SK-N-SH (cell line): ENCODE data around the gene CSNK2A2. TPM values are rescaled to one million over a fixed set of nuclear protein-coding genes. Genes with fewer than 3 reads are reported as not detected.

Source experiments
- CTCF ChIA-PET: fragments of 300-600, 350-600 bp; formaldehyde crosslinking; extraction: SDS; loops from one replicate; lab custom pipeline; 2021; lab: Yijun Ruan, JAX
- POLR2A ChIA-PET: fragments of 350-600 bp; sonication (Branson Sonifier 250); formaldehyde crosslinking; extraction: SDS; loops from one replicate; lab custom pipeline; 2020; ENCODE audit warnings: antibody characterized with exemption, inconsistent platforms; lab: Yijun Ruan, JAX
- DNase-seq: peaks from one replicate; pipeline ENCODE4 v3.0.0; 2012
- H2AFZ ChIP-seq: fragments of 200-600 bp; sonication (generic); 2 replicates; pipeline ENCODE4 v1.8.1; 2016; ENCODE audit warnings: antibody characterized with exemption, mild to moderate bottlenecking, low read depth
- H3F3A ChIP-seq: fragments of 200-600 bp; sonication (generic); replicated peaks from 2 replicates; pipeline ENCODE3; 2016; ENCODE audit warnings: antibody characterized with exemption, mild to moderate bottlenecking; ENCODE audit not compliant: insufficient read depth
- H3K27ac ChIP-seq, 2 experiments: fragments of 200-500 bp in 1 of 2; fragments of 200-600 bp in 1 of 2; sonication (Bioruptor generic) in 1 of 2; sonication (generic), shearing (Covaris generic) in 1 of 2; 2 replicates each; pipeline versions ENCODE4 v1.5.1 to v1.6.1; 2014 to 2016; ENCODE audit warnings: low read depth in 2 of 2, inconsistent platforms in 1 of 2, low read length in 1 of 2, mild to moderate bottlenecking in 1 of 2, mixed read lengths in 1 of 2
- H3K27me3 ChIP-seq: fragments of 200-600 bp; sonication (generic), shearing (Covaris generic); 2 replicates; pipeline ENCODE4 v1.6.1; 2016; ENCODE audit warnings: mixed run types; ENCODE audit not compliant: insufficient read depth
- H3K36me3 ChIP-seq, 2 experiments: fragments of 200-500 bp in 1 of 2; fragments of 200-600 bp in 1 of 2; sonication (Bioruptor generic) in 1 of 2; sonication (generic) in 1 of 2; replicated peaks in 1 of 2; 2 replicates each; pipeline versions ENCODE3 to v1.5.1; 2014 to 2016; ENCODE audit warnings: low read length in 1 of 2, mild to moderate bottlenecking in 1 of 2; ENCODE audit not compliant: insufficient read depth in 2 of 2, control insufficient read depth in 1 of 2
- H3K4me1 ChIP-seq, 2 experiments: fragments of 200-500 bp in 1 of 2; fragments of 200-600 bp in 1 of 2; sonication (Bioruptor generic) in 1 of 2; sonication (generic), shearing (Covaris generic) in 1 of 2; 2 replicates each; pipeline versions ENCODE4 v1.5.1 to v1.6.1; 2014 to 2016; ENCODE audit warnings: low read depth in 1 of 2, low read length in 1 of 2, mixed run types in 1 of 2; ENCODE audit not compliant: insufficient read depth in 2 of 2, control insufficient read depth in 1 of 2
- H3K4me2 ChIP-seq: fragments of 200-600 bp; sonication (generic), shearing (Covaris generic); 2 replicates; pipeline ENCODE4 v1.6.1; 2017; ENCODE audit warnings: mixed run types
- H3K4me3 ChIP-seq, 2 experiments: fragments of 200-500 bp in 1 of 2; fragments of 200-600 bp in 1 of 2; sonication (Bioruptor generic) in 1 of 2; sonication (generic), shearing (Covaris generic) in 1 of 2; 2 replicates each; pipeline versions ENCODE4 v1.5.1 to v1.8.1; 2014 to 2016; ENCODE audit warnings: low read depth in 2 of 2, inconsistent platforms in 1 of 2, low read length in 1 of 2, mild to moderate bottlenecking in 1 of 2, mixed read lengths in 1 of 2, moderate library complexity in 1 of 2
- H3K79me2 ChIP-seq: fragments of 200-600 bp; sonication (generic); 2 replicates; pipeline ENCODE4 v1.8.1; 2017; ENCODE audit warnings: mild to moderate bottlenecking; ENCODE audit not compliant: insufficient read depth
- H3K9ac ChIP-seq: fragments of 200-600 bp; sonication (generic); 2 replicates; pipeline ENCODE4 v1.6.1; 2017; ENCODE audit warnings: mixed run types
- H3K9me2 ChIP-seq: fragments of 200-600 bp; sonication (generic); 2 replicates; pipeline ENCODE4 v1.6.1; 2017; ENCODE audit warnings: mixed run types
- H3K9me3 ChIP-seq: fragments of 200-600 bp; sonication (generic); 2 replicates; pipeline ENCODE4 v1.6.1; 2017; ENCODE audit warnings: mixed run types, mild to moderate bottlenecking, moderate library complexity
- H4K20me1 ChIP-seq: fragments of 200-600 bp; sonication (generic); 2 replicates; pipeline ENCODE4 v1.6.1; 2017; ENCODE audit warnings: mild to moderate bottlenecking, mixed run types; ENCODE audit not compliant: insufficient read depth
- CHD2 ChIP-seq: fragments of 150-350 bp; IDR thresholded peaks from 2 replicates; pipeline ENCODE4 v1.6.1; 2018; ENCODE audit warnings: low read length; ENCODE audit not compliant: partially characterized antibody
- EP300 ChIP-seq, 2 experiments: IDR thresholded peaks; 2 replicates each; pipeline versions ENCODE4 v1.4.0 to v1.6.1; 2012; ENCODE audit warnings: borderline replicate concordance in 1 of 2, low read depth in 1 of 2, low read length in 1 of 2
- EZH2phosphoT487 ChIP-seq: fragments of 200-600 bp; sonication (generic); IDR thresholded peaks from 2 replicates; pipeline ENCODE4 v1.6.1; 2017; ENCODE audit warnings: low read depth, mixed run types, mild to moderate bottlenecking, antibody characterized with exemption, moderate library complexity, borderline replicate concordance
- FOSL2 ChIP-seq: IDR thresholded peaks from 2 replicates; pipeline ENCODE4 v1.4.0; 2012; ENCODE audit warnings: low read depth, mild to moderate bottlenecking, moderate library complexity, borderline replicate concordance
- FOXJ3 ChIP-seq: sonication (generic); formaldehyde crosslinking; IDR thresholded peaks from 2 replicates; pipeline ENCODE4 v1.5.1; 2020; ENCODE audit warnings: mild to moderate bottlenecking, missing genetic modification reagents
- GABPA ChIP-seq: IDR thresholded peaks from 2 replicates; pipeline ENCODE4 v1.4.0; 2012; ENCODE audit warnings: low read depth, mild to moderate bottlenecking
- GATA2 ChIP-seq: sonication (generic); formaldehyde crosslinking; IDR thresholded peaks from 2 replicates; pipeline ENCODE4 v1.5.0; 2020; ENCODE audit warnings: mild to moderate bottlenecking, missing genetic modification reagents
- JUND ChIP-seq: IDR thresholded peaks from 2 replicates; pipeline ENCODE4 v1.4.0; 2012
- MAX ChIP-seq: IDR thresholded peaks from 2 replicates; pipeline ENCODE4 v1.4.0; 2012; ENCODE audit warnings: low read depth
- MXI1 ChIP-seq: IDR thresholded peaks from 2 replicates; pipeline ENCODE4 v1.6.1; 2012; ENCODE audit warnings: mild to moderate bottlenecking, low read depth, low read length, improper control_type of control experiment
- NFIC ChIP-seq: IDR thresholded peaks from 2 replicates; pipeline ENCODE4 v1.4.0; 2012; ENCODE audit warnings: borderline replicate concordance
- NRF1 ChIP-seq: IDR thresholded peaks from 2 replicates; pipeline ENCODE4 v1.6.1; 2012; ENCODE audit warnings: low read depth, mild to moderate bottlenecking, low read length
- POLR2AphosphoS5 ChIP-seq: IDR thresholded peaks from 2 replicates; pipeline ENCODE4 v1.6.1; 2012; ENCODE audit warnings: low read depth, low read length
- RAD21 ChIP-seq: IDR thresholded peaks from 2 replicates; pipeline ENCODE4 v1.6.1; 2012; ENCODE audit warnings: mild to moderate bottlenecking, low read length
- RCOR1 ChIP-seq: fragments of 150-350 bp; IDR thresholded peaks from 2 replicates; pipeline ENCODE4 v1.6.1; 2017; ENCODE audit warnings: antibody characterized with exemption, low read length
- RXRA ChIP-seq: IDR thresholded peaks from 2 replicates; pipeline ENCODE4 v1.4.0; 2012; ENCODE audit warnings: low read depth, mild to moderate bottlenecking, borderline replicate concordance
- SMC3 ChIP-seq: IDR thresholded peaks from 2 replicates; pipeline ENCODE4 v1.6.1; 2012; ENCODE audit warnings: low read depth, low read length, improper control_type of control experiment
- TCF12 ChIP-seq: IDR thresholded peaks from 2 replicates; pipeline ENCODE4 v1.4.0; 2012
- USF2 ChIP-seq: fragments of 150-350 bp; IDR thresholded peaks from 2 replicates; pipeline ENCODE4 v1.6.1; 2017; ENCODE audit warnings: antibody characterized with exemption, low read length, low read depth, borderline replicate concordance
- ZBTB33 ChIP-seq: IDR thresholded peaks from 2 replicates; pipeline ENCODE4 v1.4.0; 2012; ENCODE audit warnings: low read depth, borderline replicate concordance
- WGBS: methylation state at CpG from one replicate; pipeline ENCODE4 v1.1.6; 2017; ENCODE audit warnings: low lambda C conversion rate; 5-methylcytosine and 5-hydroxymethylcytosine counted together
- polyA plus RNA-seq, 3 experiments: library from polyadenylated mRNA; depleted of rRNA; stranded (reverse); fragments of >200 nt; gene quantifications; 2 replicates each; pipeline ENCODE4 v1.2.3, GENCODE V29; 2012
- TF ChIP-seq, protein P1 (sequence below): IDR thresholded peaks from 2 replicates; pipeline ENCODE4 v1.4.0; 2012; ENCODE audit warnings: low read depth, borderline replicate concordance

The CSNK2A2 gene
- polyA plus RNA-seq, 1 of the 3 experiments (the other 2 are of a cell fraction): 25.8 TPM

DNA sequence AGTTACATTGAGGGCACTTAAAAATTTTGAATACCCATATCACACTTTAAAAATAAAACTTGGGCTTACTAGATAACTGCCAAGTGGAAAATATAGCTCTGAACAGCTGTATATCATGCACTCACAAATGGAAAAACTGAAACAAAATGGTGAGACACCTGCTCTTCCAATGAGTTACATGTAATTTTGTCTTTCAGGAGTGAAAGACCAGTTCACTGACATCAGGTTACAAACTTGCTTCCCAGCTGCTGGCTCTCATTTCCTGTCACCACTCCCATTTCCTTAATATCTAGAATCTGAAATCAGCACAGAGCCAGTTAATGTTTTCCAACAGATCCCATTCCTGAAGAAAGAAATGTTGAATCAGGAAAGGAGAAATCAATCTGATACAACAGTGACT is 10.8 kb downstream of the CSNK2A2 start:
- peaks cover 9% of the 10 kb centered on the region; the same call in 1 of the 2 replicates for H4K20me1 ChIP-seq
- H3K36me3 ChIP-seq: peaks cover 65 to 89% of the 10 kb centered on the region in 2 experiments
- TF ChIP-seq TCF12: no peak
- no peak for TF ChIP-seq GABPA
- no peak for TF ChIP-seq EZH2phosphoT487
- no peak for TF ChIP-seq RAD21
- no peak for TF ChIP-seq USF2
- TF ChIP-seq CHD2: no peak
- TF ChIP-seq EP300 (IDR thresholded peaks at IDR 0.05; ENCODE audit: borderline replicate concordance in 1 of 2, low read depth in 1 of 2, low read length in 1 of 2): no peak
- TF ChIP-seq, protein P1, sequence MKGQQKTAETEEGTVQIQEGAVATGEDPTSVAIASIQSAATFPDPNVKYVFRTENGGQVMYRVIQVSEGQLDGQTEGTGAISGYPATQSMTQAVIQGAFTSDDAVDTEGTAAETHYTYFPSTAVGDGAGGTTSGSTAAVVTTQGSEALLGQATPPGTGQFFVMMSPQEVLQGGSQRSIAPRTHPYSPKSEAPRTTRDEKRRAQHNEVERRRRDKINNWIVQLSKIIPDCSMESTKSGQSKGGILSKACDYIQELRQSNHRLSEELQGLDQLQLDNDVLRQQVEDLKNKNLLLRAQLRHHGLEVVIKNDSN: no peak
- ChIA-PET POLR2A (no interaction called here), CTCF (interaction anchor here (1.0 to 1.6 kb wide), 2 partner anchors 65 to 325 kb away, joined by 3 read pairs; no protein-coding TSS in a partner anchor)
- H3K9ac ChIP-seq: no peak overlapping the region
- no peak overlapping the region for H2AFZ ChIP-seq
- DNase-seq: no peak
- no peaks in the 10 kb centered on the region for H3K27me3 ChIP-seq
- H3K4me2 ChIP-seq: no peak overlapping the region
- H3K4me3 ChIP-seq: no peak overlapping the region
- peaks cover 3% of the 10 kb centered on the region for H3F3A ChIP-seq
- H3K9me3 ChIP-seq: no peaks in the 10 kb centered on the region
- H3K27ac ChIP-seq: no peak overlapping the region; a peak in 1 of 4 replicates
- peaks cover 0 to 7% of the 10 kb centered on the region in 2 experiments; a peak in 1 of 4 replicates for H3K4me1 ChIP-seq
- peaks cover 43% of the 10 kb centered on the region for H3K79me2 ChIP-seq
- H3K9me2 ChIP-seq: no peaks in the 10 kb centered on the region

GRCh38 chr16:58186176-58186944 is 11.5 kb downstream of the CSNK2A2 start:
- CTCF ChIA-PET: interaction anchor here (1.0 kb wide), 1 partner anchor 64 kb away, joined by 3 read pairs; no protein-coding TSS in a partner anchor
- Histone ChIP-seq H3K36me3 (peaks cover 68 to 90% of the 10 kb centered on the region in 2 experiments), H3K27me3 (no peaks in the 10 kb centered on the region)
- TF ChIP-seq MAX: no peak
- TF ChIP-seq POLR2AphosphoS5: no peak
- no peak for TF ChIP-seq SMC3
- TF ChIP-seq, protein P1: no peak
- no peak for TF ChIP-seq GATA2 (CRISPR knock-in tag)
- TF ChIP-seq ZBTB33: no peak
- no peak for TF ChIP-seq RCOR1
- no peak for TF ChIP-seq CHD2
- no peak for TF ChIP-seq MXI1
- TF ChIP-seq EP300 (IDR thresholded peaks at IDR 0.05; ENCODE audit: borderline replicate concordance in 1 of 2, low read depth in 1 of 2, low read length in 1 of 2): no peak
- TF ChIP-seq NFIC: no peak
- TF ChIP-seq NRF1: no peak
- no peak for TF ChIP-seq JUND
- TF ChIP-seq FOSL2: no peak
- no peak for TF ChIP-seq USF2
- no peak for TF ChIP-seq FOXJ3 (CRISPR knock-in tag)
- TF ChIP-seq RXRA: no peak

More at GRCh38 chr16:58186176-58186944, 11.5 kb downstream of the CSNK2A2 start:
- no peak for DNase-seq
- Histone ChIP-seq H3K79me2 (peaks cover 42% of the 10 kb centered on the region), H3K4me2 (no peak overlapping the region), H3K27ac (no peak overlapping the region), H2AFZ (no peak overlapping the region), H3K4me3 (no peak overlapping the region), H3K4me1 (peaks cover 0 to 7% of the 10 kb centered on the region in 2 experiments; a peak in 1 of 4 replicates), H3K9me3 (no peaks in the 10 kb centered on the region), H3K9ac (no peak overlapping the region), H4K20me1 (peaks cover 9% of the 10 kb centered on the region; the same call in 1 of the 2 replicates), H3K9me2 (no peaks in the 10 kb centered on the region), H3F3A (peaks cover 3% of the 10 kb centered on the region)
- POLR2A ChIA-PET: no interaction called here
- WGBS: 80% methylated on average over 6 of the region's 6 CpGs
